ENCODE measurements around the gene PARD3. TPM values are rescaled to one million over a fixed set of nuclear protein-coding genes. Genes with fewer than 3 reads are reported as not detected.

Gene PARD3
- total RNA-seq, 4 donors from 2014 or later, result 30.9 to 54.6 (median 40.0) TPM

GRCh38 chr10:34163075-34163905 is 651.8 kb downstream of the PARD3 start:
- DNase-seq (ENCODE audit: low spot score) (no peak), ATAC-seq (ENCODE audit: low FRiP score) (no peak)
- no peak for TF ChIP-seq CTCF (IDR thresholded peaks at IDR 0.05)

GRCh38 chr10:34161777-34162370 is 653.2 kb downstream of the PARD3 start:
- no peak for ATAC-seq (ENCODE audit: low FRiP score)
- no peak for DNase-seq (ENCODE audit: low spot score)
- no peak for TF ChIP-seq CTCF (IDR thresholded peaks at IDR 0.05)

- ATAC-seq (ENCODE audit: low FRiP score) (no peak), DNase-seq (ENCODE audit: low spot score) (no peak)
- TF ChIP-seq CTCF (IDR thresholded peaks at IDR 0.05), result no peak
These were observed 654.5 kb downstream of the PARD3 start for GRCh38 chr10:34160595-34160994.

- DNase-seq (ENCODE audit: low spot score) (no peak), ATAC-seq (ENCODE audit: low FRiP score) (no peak)
- TF ChIP-seq CTCF (IDR thresholded peaks at IDR 0.05), result no peak
These were observed 657.6 kb downstream of the PARD3 start for GRCh38 chr10:34157501-34157900.

- DNase-seq (ENCODE audit: low spot score), result no peak
- ATAC-seq (ENCODE audit: low FRiP score), result no peak
- no peak for TF ChIP-seq CTCF (IDR thresholded peaks at IDR 0.05)
These were observed 658.2 kb downstream of the PARD3 start for GRCh38 chr10:34156781-34157425.

GRCh38 chr10:34155812-34156211 is 659.3 kb downstream of the PARD3 start:
- ATAC-seq (ENCODE audit: low FRiP score) (no peak), DNase-seq (ENCODE audit: low spot score) (no peak)
- TF ChIP-seq CTCF (IDR thresholded peaks at IDR 0.05), result no peak
